Adipose tissue (tissue), 3 donors: ENCODE measurements around the gene MKKS. TPM values are rescaled to one million over a fixed set of nuclear protein-coding genes. Genes with fewer than 3 reads are reported as not detected.

Experiments
- H3K27ac ChIP-seq: one replicate; pipeline ENCODE4 v1.5.1; 2013; ENCODE audit warnings: low read depth, low read length
- WGBS, 3 donors: extraction: QIAGEN DNeasy Blood & Tissue Kit; methylation state at CpG; one replicate each; pipeline ENCODE4 v1.1.7; 2013; 5-methylcytosine and 5-hydroxymethylcytosine counted together
- polyA plus RNA-seq, 3 donors: library from polyadenylated mRNA; stranded (reverse); fragments of 200-250 nt; gene quantifications; one replicate each; pipeline ENCODE4 v1.2.3, GENCODE V29; 2013
- donor health status: healthy with polysubstance abuse.
- donor health status: Bipolar disorder and iron deficiency.
- donor health status: healthy.

Gene MKKS
- polyA plus RNA-seq = 10 to 100 TPM in 2 of 3 donors, 1 to 10 TPM in 1; 7.4 to 12.8 (median 10.3) TPM

GRCh38 chr20:10433623-10434466 is at the start of gene MKKS:
Gene MKKS (minus strand): TSS chr20:10434222. CDS start chr20:10413514, 20,708 bp downstream.
- peak within 1 kb of the TSS; percentile 34 for H3K27ac ChIP-seq
- 0% methylated on average over 73 of the region's 73 CpGs for WGBS, 3 donors

GRCh38 chr20:10483691-10484090 is 49.7 kb upstream of the MKKS start:
- 91 to 96% (median 93%) methylated on average over 2 of the region's 2 CpGs for WGBS, 3 donors
- H3K27ac ChIP-seq = no peak overlapping the region

DNA sequence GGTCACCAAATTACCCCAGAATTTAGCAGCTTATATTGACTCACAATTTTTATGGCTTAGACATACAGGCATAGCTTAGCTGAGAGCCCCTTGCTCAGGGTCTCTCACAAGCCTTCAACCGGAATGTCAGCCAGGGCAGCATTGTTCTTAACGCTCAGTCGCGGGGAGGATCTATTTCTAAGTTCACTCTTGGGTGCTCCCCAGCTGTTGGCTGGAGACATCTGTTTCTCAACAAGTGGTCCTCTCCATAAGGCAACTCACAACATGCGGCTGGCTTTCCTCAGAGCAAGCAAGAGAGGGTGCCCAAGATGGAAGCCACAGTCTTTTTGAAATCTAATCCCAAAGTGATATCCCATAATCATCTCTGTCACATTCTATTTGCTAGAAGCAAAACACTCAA is 47.7 kb upstream of the MKKS start:
- 84 to 87% (median 87%) methylated on average over 5 of the region's 5 CpGs for WGBS, 3 donors

DNA sequence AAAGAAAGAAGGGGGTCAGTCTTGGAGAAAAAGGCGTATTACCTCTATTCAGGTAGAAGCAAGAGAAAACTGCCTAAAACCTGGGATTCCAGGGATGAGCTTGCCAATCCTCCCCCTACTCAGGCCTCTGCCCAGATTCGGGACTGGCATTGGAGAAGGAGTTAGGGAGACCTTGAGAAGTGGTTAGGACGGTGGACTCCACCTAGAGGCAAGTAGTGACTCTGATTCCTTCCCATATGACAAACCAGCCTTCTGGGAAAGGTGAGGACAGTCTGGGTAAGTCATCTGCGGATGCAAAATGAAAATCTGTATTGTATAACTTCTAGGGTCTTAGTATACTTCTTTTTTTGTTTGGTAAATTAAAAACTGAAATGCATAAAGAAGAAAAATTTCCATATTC is 44.9 kb upstream of the MKKS start:
- no peak overlapping the region for H3K27ac ChIP-seq
- WGBS, 3 donors = 73 to 91% (median 91%) methylated on average over 4 of the region's 4 CpGs

More for the DNA sequence above, 47.7 kb upstream of the MKKS start:
- no peak overlapping the region for H3K27ac ChIP-seq

- no peak overlapping the region for H3K27ac ChIP-seq
- WGBS, 3 donors = 97 to 100% (median 97%) methylated on average over 1 of the region's 1 CpG
Measured at GRCh38 chr20:10478205-10478604, 44.2 kb upstream of the MKKS start.

GRCh38 chr20:10476319-10476724 is 42.3 kb upstream of the MKKS start:
- 48 to 76% (median 57%) methylated on average over 3 of the region's 3 CpGs for WGBS, 3 donors
- H3K27ac ChIP-seq = no peak overlapping the region

DNA sequence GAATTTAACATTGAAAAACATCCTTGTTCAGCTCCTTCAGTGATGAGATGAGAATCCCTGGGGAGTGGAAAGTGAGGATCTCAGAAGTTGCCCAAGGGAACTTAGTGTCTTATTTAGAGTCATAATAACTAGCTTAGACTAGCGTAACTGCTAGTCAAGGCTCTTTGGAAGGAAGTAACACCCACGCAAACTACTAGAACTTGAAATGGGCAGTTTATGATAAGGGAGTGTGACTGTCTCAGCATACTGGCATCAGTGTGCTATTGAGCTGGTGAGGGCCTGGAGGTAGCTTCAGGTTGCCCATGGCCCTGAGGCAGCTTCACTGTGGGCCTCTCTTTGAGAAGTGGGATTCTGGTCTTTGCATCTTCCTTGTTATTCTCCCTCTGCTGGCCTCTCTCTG is 41.2 kb upstream of the MKKS start:
- H3K27ac ChIP-seq = no peak overlapping the region
- 71 to 90% (median 82%) methylated on average over 2 of the region's 2 CpGs for WGBS, 3 donors

DNA sequence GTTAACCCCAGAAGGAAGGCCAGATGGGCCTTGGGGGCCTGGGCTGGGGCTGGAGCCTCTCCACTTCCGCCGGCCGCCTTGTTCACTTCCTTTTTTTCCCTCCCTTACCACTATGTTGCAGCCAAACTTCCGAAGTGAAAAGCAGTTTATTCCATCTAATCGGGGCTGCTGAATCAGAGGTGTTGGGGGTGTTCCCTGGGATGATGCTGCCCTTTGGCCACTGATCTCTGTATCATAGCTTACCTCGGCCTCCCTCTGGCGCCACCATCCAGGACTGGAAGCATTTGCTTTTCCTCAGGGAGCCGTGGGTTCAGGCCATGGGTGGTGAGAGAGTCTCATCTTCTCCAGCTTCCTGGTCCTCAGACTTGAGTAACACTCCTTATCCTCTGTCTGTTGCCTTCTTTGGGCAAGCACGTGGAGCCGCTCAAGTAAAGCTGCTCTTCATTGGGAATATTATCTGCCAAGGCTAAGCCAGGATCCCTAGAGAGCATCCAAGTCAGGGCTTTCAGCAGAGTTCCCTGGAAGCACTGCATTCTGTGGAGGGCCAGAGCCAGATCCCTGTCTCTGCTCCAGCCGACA is 40.7 kb upstream of the MKKS start:
- H3K27ac ChIP-seq = no peak overlapping the region
- 39 to 80% (median 46%) methylated on average over 11 of the region's 11 CpGs for WGBS, 3 donors

DNA sequence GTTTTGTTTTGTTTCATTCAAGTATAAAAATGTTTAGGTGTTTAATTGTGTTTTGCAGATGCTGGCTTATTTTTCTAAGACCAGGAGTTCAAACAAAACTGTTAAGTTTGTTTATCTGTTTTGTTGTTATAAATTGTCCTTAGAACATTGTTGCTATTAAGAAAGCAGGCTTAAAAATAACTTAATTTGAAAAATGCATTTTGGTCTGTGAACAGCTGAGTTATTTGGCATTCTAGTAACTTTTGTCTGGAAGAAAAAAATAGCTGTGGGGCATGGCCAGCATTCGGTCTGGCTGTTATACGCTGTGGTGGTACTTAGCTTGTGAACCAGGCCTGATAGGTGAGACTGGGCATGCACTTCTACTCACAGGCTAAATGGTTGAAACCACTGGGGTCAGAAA is 38.8 kb upstream of the MKKS start:
- 85 to 93% (median 92%) methylated on average over 2 of the region's 2 CpGs for WGBS, 3 donors
- H3K27ac ChIP-seq = no peak overlapping the region

- WGBS, 3 donors = 80 to 92% (median 84%) methylated on average over 6 of the region's 6 CpGs
Measured at GRCh38 chr20:10470276-10470675, 36.3 kb upstream of the MKKS start.

DNA sequence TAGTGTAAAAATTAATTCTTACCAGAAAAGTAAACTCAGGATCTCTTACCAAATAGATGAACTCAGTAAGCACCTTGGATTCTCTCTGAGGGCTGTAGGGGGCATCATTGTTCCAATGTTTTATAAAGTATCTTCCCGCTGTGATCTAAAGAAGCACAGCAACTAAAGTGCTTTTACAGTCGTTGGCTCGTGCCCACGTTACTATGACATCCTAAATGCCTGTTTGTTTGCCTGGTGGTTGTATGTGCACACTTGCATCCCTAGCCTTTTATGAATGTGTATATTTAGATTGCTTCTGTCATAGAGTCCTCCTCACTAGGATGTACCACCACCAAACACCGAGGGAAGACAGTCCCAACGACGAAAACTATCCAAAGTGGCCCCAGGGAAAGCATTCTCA is 35.6 kb upstream of the MKKS start:
- H3K27ac ChIP-seq = no peak overlapping the region
- WGBS, 3 donors = 24 to 42% (median 26%) methylated on average over 7 of the region's 7 CpGs

More at GRCh38 chr20:10470276-10470675, 36.3 kb upstream of the MKKS start:
- no peak overlapping the region for H3K27ac ChIP-seq

- WGBS, 3 donors = 54 to 89% (median 54%) methylated on average over 2 of the region's 2 CpGs
- no peak overlapping the region for H3K27ac ChIP-seq
Measured at GRCh38 chr20:10469056-10469455, 35.0 kb upstream of the MKKS start.

DNA sequence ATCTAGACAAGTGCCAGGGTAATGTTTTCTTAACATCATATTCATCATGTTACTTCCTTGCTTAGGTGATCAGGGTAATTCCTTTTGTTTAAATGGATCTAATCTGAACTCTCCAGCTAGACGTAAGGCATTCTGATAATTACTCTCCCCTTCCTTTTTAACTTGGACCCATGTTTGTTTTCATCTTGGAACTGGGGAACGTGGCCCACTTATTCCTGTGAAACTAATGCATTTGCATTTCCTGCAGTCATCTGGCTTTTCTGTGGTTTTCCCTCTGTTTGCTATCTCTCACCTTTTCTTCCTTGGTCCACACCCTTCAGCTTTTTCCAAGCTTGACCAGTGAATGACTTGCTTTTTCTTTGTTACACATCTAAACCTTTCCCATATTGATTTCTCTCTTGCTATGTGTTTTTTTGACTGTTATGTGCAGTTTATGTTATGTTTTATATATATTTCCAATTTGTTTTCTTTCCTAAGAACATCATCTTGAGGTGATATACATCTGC is 34.4 kb upstream of the MKKS start:
- WGBS, 3 donors = 33 to 52% (median 41%) methylated on average over 2 of the region's 2 CpGs
- H3K27ac ChIP-seq = no peak overlapping the region

GRCh38 chr20:10467681-10468339 is 33.8 kb upstream of the MKKS start:
- H3K27ac ChIP-seq = no peak overlapping the region
- 52 to 58% (median 55%) methylated on average over 3 of the region's 3 CpGs for WGBS, 3 donors

GRCh38 chr20:10466855-10467254 is 32.8 kb upstream of the MKKS start:
- H3K27ac ChIP-seq = no peak overlapping the region
- WGBS, 3 donors = 55 to 77% (median 63%) methylated on average over 3 of the region's 3 CpGs

- H3K27ac ChIP-seq = no peak overlapping the region
- 39 to 48% (median 43%) methylated on average over 4 of the region's 4 CpGs for WGBS, 3 donors
Measured at GRCh38 chr20:10466325-10466724, 32.3 kb upstream of the MKKS start.

DNA sequence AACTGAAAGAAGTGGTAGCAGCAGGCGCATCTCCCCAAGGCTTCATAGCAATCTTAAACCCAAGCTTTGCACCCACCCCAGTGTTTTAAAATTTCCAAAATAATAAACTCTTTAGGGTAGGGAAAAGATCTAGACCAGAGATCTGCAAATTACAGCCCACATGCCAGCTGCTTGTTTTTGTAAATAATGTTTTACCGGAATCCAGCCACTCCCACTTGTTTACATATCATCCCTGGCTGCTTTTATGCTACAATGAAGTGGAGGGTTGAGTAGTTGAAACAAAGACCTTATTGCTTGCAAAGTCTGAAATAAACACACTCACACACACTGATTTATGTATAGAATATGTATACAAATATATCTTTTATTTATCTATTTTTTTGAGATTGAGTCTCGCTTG is 31.1 kb upstream of the MKKS start:
- no peak overlapping the region for H3K27ac ChIP-seq
- 82 to 96% (median 96%) methylated on average over 3 of the region's 3 CpGs for WGBS, 3 donors

GRCh38 chr20:10463622-10464021 is 29.6 kb upstream of the MKKS start:
- WGBS, 3 donors = 75 to 90% (median 84%) methylated on average over 2 of the region's 2 CpGs
- no peak overlapping the region for H3K27ac ChIP-seq

- H3K27ac ChIP-seq = no peak overlapping the region
Measured at GRCh38 chr20:10462516-10462915, 28.5 kb upstream of the MKKS start.
